NCI-H2196 (cell line): ENCODE data around the gene WHRN.

Experiments used
- DNase-seq: peaks from one replicate; lab custom pipeline; 2025; ENCODE audit not compliant: unreplicated experiment; lab: John Stamatoyannopoulos, UW

The WHRN gene

DNA sequence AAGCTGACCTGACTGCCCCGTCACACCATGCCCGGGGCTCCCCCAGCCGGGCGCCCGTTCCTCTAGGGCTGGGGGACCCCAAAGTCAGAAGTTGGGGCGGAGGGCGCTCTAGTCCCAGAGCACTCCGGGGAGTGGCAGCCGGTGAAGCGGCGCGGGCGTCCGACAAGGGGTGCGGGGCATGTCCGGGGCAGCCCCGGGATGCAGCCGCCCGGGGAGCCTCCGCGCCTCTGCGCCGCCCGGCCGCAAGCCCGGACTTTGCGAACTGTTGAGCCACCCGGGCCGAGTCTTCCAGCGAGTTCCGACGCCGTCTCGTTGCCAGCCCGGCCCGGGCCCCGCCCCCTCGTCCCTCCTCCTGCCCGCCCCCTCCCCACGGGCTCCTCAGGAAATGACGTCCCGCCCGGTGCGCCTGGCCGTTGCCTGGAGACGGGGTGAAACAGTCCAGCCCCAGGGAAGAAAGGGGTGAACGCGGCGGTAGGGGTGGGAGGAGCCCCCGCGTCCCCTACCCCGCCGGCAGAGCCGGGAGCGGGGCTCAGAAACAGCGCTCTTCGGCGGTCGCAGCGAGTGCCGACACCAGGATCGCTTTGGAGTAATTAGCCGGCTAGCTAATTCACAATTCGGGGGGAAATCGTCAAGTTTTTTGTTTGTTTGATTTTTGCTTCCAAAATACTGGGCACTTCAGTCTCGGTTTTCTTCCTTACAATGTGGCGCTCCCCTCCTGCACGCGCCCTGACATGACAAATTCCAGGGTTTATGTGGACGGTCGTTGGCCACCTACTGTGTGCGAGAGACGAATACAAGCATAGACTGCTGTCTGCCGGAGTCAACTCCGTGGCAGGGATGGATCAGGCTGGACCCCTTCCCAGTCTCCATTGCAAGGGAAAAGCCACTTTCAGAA is at the start of gene WHRN:
WHRN (minus strand) TSS at position 287 of the 895 bp plus-strand sequence. CDS start 672 bp downstream, outside the sequence.
- peak; percentile 93 for DNase-seq

DNA sequence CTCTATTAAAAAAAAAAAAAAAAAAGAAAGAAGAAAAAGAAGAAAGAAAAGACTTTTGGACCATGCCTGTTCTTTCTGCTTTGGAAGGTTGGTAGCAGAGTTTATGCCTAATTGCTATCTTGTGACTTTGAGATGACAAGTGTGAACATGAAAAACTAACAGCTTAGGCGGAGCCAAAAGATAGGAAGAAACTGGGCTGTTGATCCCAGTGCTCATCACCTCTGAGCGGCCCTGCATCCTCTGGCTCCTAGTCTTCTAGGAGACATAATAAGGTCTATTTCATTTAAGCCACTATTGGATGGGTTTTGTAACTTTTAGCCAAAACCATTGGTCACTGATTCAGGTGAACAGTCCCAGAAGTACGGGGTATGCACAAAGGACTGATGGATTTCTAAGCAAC is 47.9 kb upstream of the WHRN start:
- DNase-seq: no peak

DNA sequence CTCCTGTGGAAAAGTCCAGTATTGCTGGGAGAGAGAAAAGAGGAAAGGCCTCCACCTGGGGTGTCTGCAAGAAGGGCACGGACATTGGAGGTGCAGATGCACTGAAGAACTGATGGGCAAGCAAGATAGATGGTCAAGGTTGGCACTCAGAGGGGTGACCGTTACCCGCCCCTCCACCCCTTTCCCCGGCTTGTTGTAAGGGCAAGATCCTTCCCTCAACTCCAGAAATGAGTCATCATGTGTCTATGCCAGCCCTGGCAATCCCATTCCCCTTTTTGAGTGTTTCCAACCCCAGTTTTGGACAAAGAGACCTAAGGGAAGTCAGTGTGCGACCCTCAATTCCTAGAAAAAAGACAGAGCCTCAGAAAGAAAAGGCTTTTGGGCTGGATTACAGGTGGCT is 47.4 kb upstream of the WHRN start:
- DNase-seq: no peak

GRCh38 chr9:114551750-114552685 is 46.7 kb upstream of the WHRN start:
- peak; percentile 17 for DNase-seq

DNA sequence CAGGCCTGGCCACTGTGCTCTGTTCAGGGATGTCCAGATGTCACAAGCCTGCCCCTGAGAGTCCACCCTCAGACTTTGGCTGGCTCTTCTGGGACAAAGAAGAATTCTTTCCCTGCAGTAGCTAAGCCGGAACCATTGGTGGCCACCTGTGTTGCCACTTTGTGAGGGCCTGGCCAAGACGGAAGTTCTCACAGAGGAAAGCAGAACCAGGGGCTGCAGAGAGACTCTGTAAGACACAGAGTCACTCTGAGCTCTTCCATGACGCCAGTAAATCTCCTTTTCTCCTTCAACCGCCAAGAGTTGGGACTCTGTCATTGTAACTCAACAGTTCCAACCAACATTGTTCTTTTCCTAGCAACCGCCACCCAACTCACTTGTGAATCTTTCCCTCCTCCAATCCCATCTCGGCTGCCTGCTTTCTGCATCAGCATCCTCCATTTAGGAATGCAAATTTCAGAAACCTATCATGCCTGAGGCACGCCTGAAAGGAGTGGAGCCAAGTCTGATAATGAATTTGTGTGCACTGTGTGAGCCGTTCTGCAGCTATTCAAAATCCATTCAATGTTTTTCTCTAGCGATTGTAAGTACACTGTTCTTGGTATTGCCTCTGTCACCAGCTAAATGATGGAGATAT is 44.5 kb upstream of the WHRN start:
- DNase-seq: no peak

DNA sequence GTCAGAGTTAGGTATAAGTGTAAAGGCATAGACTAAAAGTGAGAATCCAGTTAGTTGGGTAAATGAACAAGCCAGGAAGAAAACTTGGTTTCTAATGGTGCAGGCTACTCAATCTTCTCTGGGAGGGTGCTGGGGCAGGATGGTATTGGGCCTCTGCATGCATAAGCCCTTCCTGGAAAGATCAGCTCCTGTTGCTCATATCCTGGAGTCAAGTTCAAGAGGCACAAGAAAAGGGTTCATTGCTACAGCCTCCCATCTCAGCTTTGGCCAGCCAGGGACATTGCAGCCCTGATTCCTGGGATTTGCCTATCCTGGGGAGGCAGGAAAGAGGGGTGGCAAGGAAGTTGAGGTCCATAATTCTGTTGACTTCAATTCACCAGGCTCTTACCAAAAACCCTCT is 41.6 kb upstream of the WHRN start:
- DNase-seq: no peak

DNA sequence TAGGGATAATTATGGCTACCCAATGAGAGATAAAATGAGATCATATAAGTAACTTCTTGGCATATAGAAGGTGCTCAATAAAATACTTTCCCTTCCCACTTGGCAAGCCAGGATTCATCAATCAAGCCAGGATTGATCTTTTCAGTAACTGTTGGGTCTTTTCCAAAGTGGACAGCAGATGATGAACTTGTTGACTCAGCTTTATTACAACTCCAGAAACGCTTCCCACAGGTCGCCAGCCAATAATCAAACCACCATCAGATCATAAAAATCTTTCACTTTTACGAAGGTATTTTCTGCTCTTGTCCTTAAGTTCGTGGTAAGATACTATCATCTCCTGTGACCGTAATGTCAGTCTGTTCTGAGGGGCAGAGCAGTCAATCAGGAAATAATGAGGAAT is 39.8 kb upstream of the WHRN start:
- DNase-seq: no peak

- no peak for DNase-seq
Measured at GRCh38 chr9:114539701-114540380, 34.6 kb upstream of the WHRN start.

- DNase-seq: no peak
Measured at GRCh38 chr9:114538241-114538640, 33.0 kb upstream of the WHRN start.

DNA sequence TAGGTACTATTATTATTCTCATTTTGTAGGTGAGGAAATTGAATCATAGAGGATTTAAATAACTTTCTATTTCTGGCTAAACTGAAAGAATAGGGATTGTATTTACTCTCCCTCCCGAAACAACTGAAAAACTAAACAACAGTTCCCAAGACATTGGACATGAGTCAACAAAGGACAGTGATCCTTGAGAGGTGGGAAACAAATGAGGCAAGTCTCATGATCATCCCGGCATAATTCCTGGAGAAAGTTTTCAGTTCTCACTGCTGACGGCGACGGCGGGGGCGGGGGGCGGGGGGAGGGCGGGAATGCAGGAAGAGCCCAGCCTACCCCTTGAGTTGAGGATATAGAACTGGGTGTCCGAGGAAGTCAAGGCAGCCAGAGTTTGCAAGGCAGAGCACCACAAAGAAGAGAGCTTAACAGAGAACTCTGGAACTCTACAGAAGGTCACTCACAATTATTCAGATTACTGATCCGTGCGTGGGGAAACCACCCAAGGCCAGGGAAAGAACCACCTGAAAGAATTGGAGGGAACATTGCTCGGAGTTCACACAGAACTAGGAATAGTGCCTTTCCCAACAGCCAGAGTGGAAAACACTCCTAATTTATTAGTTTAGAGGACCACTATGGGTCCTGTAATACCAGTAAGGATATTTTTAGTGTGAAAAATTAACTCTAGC is 27.4 kb upstream of the WHRN start:
- no peak for DNase-seq

- DNase-seq: no peak
Measured at GRCh38 chr9:114529285-114529684, 24.0 kb upstream of the WHRN start.

GRCh38 chr9:114526807-114527206 is 21.5 kb upstream of the WHRN start:
- DNase-seq: no peak

DNA sequence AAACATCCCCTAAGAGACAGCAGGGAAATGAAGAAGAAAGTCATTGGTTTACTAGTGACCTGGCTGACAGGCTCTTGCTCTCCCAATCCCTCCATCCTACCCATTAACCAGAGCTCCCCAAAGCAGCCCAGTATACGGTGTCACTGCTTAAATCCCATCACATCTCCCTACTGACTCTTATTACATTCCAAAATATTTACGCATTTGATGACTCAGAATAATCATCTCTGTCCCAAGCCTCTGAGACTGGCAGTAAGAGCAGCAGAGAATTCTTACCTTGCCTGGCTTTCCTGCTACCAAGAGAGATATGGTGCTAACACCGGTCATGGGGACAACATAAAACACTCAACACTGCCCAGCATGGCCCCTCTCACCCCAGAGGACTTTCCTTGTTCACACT is 20.2 kb upstream of the WHRN start:
- no peak for DNase-seq

- DNase-seq: no peak
Measured at GRCh38 chr9:114524247-114524681, 19.0 kb upstream of the WHRN start.

- no peak for DNase-seq
Measured at GRCh38 chr9:114522847-114523246, 17.6 kb upstream of the WHRN start.

DNA sequence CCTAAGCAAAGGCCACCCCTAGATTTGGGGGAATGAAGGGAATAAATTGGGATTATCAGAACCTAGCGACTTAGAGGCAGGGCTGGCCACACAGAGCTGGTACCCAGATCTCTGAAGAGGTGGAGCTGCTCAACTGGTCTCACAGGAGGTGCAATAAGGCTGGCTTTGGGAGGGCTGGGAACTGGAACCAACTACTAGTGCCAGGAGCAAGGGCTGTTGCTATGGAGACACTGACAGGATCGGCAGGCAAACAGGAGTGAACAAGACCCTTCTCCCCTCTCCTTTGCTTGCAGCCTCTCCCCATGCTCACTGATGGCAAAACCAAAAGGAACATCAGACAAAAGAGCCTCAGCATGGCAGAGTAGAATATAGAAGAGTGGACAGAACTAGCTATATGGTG is 17.0 kb upstream of the WHRN start:
- DNase-seq: no peak

GRCh38 chr9:114521846-114522245 is 16.6 kb upstream of the WHRN start:
- no peak for DNase-seq

GRCh38 chr9:114518599-114519022 is 13.3 kb upstream of the WHRN start:
- no peak for DNase-seq

DNA sequence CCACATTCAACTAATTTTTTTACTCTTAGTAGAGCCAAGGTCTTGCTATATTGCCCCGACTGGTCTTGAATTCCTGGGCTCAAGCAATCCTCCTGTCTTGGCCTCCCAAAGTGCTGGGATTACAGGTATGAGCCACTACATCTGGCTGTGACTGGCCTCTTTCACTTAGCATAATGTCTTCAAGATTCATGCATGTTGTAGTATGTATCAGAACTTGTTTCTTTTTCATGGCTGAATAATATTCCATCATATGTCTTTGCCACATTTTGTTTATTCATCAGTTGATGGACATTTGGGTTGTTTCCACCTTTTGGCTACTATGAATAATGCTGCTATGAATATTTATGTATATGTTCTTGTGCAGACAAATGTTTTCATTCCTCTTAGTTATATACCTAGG is 12.8 kb upstream of the WHRN start:
- no peak for DNase-seq

GRCh38 chr9:114516913-114517312 is 11.6 kb upstream of the WHRN start:
- no peak for DNase-seq
